HepG2 (cell line): ENCODE data around the gene DLL1. TPM values are rescaled to one million over a fixed set of nuclear protein-coding genes. Genes with fewer than 3 reads are reported as not detected.

Experiments
- ATAC-seq: fragments of 200-7000 bp; cut with Tn5 transposase; 3 replicates; pipeline ENCODE4 v1.9.1; 2020; ENCODE audit warnings: mild to moderate bottlenecking, moderate library complexity
- BruUV-seq: library from RNA; stranded (reverse); fragments of 400-500 nt; replicated peaks from 2 replicates; lab custom pipeline; 2021; lab: Mats Ljungman, UMichigan
- CTCF ChIA-PET: fragments of 300-600 bp; formaldehyde crosslinking; extraction: SDS; loops from one replicate; lab custom pipeline; 2021; ENCODE audit warnings: low total read pairs, inconsistent platforms, low intra/inter-chr PET ratio; lab: Yijun Ruan, JAX
- POLR2A ChIA-PET: fragments of 350-600 bp; sonication (Branson Sonifier 250); formaldehyde crosslinking; loops from one replicate; lab custom pipeline; 2020; ENCODE audit warnings: antibody characterized with exemption, inconsistent platforms; lab: Yijun Ruan, JAX
- DNase-seq: peaks from one replicate; pipeline ENCODE4 v3.0.0-alpha.2; 2015; ENCODE audit warnings: low spot score
- FAIRE-seq: peaks from 3 replicates; lab custom pipeline; 2011; peaks lifted over from hg19 to GRCh38; lab: Jason Lieb, UNC
- H2AFZ ChIP-seq: one replicate; pipeline ENCODE4 v1.6.1; 2011; ENCODE audit warnings: low read length, inconsistent platforms
- H3K27ac ChIP-seq: fragments of 300-600 bp; 3 replicates; pipeline ENCODE4 v1.8.0; 2011; ENCODE audit warnings: mixed run types, mild to moderate bottlenecking, mixed read lengths, low read length, inconsistent platforms; ENCODE audit not compliant: insufficient read depth; ENCODE audit errors: extremely low read length
- H3K27me3 ChIP-seq, 2 experiments: fragments of 200-600 bp in 1 of 2; 2 replicates in 1 of 2; 3 replicates in 1 of 2; pipeline versions ENCODE4 v1.6.0 to v1.8.0; 2011; ENCODE audit warnings: low read length in 2 of 2, mild to moderate bottlenecking in 2 of 2, moderate library complexity in 2 of 2, inconsistent platforms in 1 of 2; ENCODE audit not compliant: insufficient read depth in 2 of 2, control insufficient read depth in 1 of 2
- H3K36me3 ChIP-seq, 2 experiments: fragments of 200-600 bp in 1 of 2; replicated peaks in 1 of 2; 2 replicates in 1 of 2; 3 replicates in 1 of 2; pipeline versions ENCODE4 v1.5.1 to v1.8.0; 2011; ENCODE audit warnings: low read length in 2 of 2, inconsistent platforms in 1 of 2; ENCODE audit not compliant: insufficient read depth in 2 of 2, control insufficient read depth in 1 of 2
- H3K4me1 ChIP-seq: 2 replicates; pipeline ENCODE4 v1.5.1; 2012; ENCODE audit warnings: low read length, inconsistent platforms; ENCODE audit not compliant: insufficient read depth
- H3K4me2 ChIP-seq: 2 replicates; pipeline ENCODE4 v1.6.0; 2011; ENCODE audit warnings: low read depth, low read length, inconsistent platforms
- H3K4me3 ChIP-seq, 3 experiments: fragments of 200-600 bp in 1 of 3; sonication (generic), shearing (Covaris generic) in 1 of 3; replicated peaks in 1 of 3; 2 replicates each; pipeline ENCODE4 v1.5.1; 2011 to 2016; ENCODE audit warnings: low read length in 3 of 3, inconsistent platforms in 2 of 3, low read depth in 2 of 3, mild to moderate bottlenecking in 2 of 3, control low read depth in 1 of 3, mixed read lengths in 1 of 3; ENCODE audit not compliant: insufficient read depth in 1 of 3
- H3K79me2 ChIP-seq: one replicate; pipeline ENCODE4 v1.6.1; 2011; ENCODE audit warnings: low read length, inconsistent platforms; ENCODE audit not compliant: insufficient read depth
- H3K9ac ChIP-seq: 2 replicates; pipeline ENCODE4 v1.6.0; 2011; ENCODE audit warnings: mild to moderate bottlenecking, low read depth, low read length, inconsistent platforms; ENCODE audit not compliant: insufficient read depth
- H3K9me3 ChIP-seq: 2 replicates; pipeline ENCODE4 v1.5.1; 2012; ENCODE audit warnings: mild to moderate bottlenecking, low read length
- H4K20me1 ChIP-seq: 2 replicates; pipeline ENCODE4 v1.6.0; 2011; ENCODE audit warnings: inconsistent platforms, mild to moderate bottlenecking, low read length, moderate library complexity; ENCODE audit not compliant: insufficient read depth
- ARID2 ChIP-seq: sonication (generic); formaldehyde crosslinking; IDR thresholded peaks from 2 replicates; pipeline ENCODE4 v1.8.1; 2022; ENCODE audit warnings: mild to moderate bottlenecking, missing genetic modification reagents, borderline replicate concordance
- DMAP1 ChIP-seq: IDR thresholded peaks from 2 replicates; pipeline ENCODE4 v1.6.1; 2016
- HMGA1 ChIP-seq: sonication (generic); formaldehyde crosslinking; conservative IDR thresholded peaks from 2 replicates; pipeline ENCODE4 v1.4.0; 2020; ENCODE audit warnings: missing genetic modification reagents
- HOXD1 ChIP-seq: sonication (generic); formaldehyde crosslinking; IDR thresholded peaks from 2 replicates; pipeline ENCODE4 v1.5.0; 2020; ENCODE audit warnings: missing genetic modification reagents
- MTF2 ChIP-seq: sonication (generic); formaldehyde crosslinking; IDR thresholded peaks from 2 replicates; pipeline ENCODE4 v1.5.0; 2020; ENCODE audit warnings: missing genetic modification reagents, borderline replicate concordance
- MXD3 ChIP-seq: IDR thresholded peaks from 2 replicates; pipeline ENCODE4 v1.6.1; 2016; ENCODE audit warnings: mild to moderate bottlenecking, missing biosample characterization, missing genetic modification reagents
- NCOR1 ChIP-seq: fragments of 200-600 bp; sonication (generic); IDR thresholded peaks from 2 replicates; pipeline ENCODE4 v1.7.0; 2017; ENCODE audit warnings: antibody characterized with exemption, low read length, borderline replicate concordance
- NFE2L1 ChIP-seq: sonication (generic); formaldehyde crosslinking; IDR thresholded peaks from 2 replicates; pipeline ENCODE4 v1.4.0; 2020; ENCODE audit warnings: missing genetic modification reagents, mild to moderate bottlenecking, borderline replicate concordance
- TRIM22 ChIP-seq: fragments of 450-650 bp; IDR thresholded peaks from 2 replicates; pipeline ENCODE4 v1.6.1; 2017
- ZBTB49 ChIP-seq: sonication (generic); formaldehyde crosslinking; IDR thresholded peaks from 2 replicates; pipeline ENCODE4 v1.4.0; 2020; ENCODE audit warnings: missing genetic modification reagents, borderline replicate concordance
- ZFY ChIP-seq: sonication (generic); formaldehyde crosslinking; IDR thresholded peaks from 2 replicates; pipeline ENCODE4 v1.4.0; 2020; ENCODE audit warnings: missing genetic modification reagents
- ZNF20 ChIP-seq: sonication (generic); formaldehyde crosslinking; IDR thresholded peaks from 2 replicates; pipeline ENCODE4 v1.4.0; 2020; ENCODE audit warnings: mild to moderate bottlenecking, moderate library complexity, missing genetic modification reagents
- ZNF256 ChIP-seq: sonication (generic); formaldehyde crosslinking; conservative IDR thresholded peaks from 2 replicates; pipeline ENCODE4 v1.4.0; 2020; ENCODE audit warnings: missing genetic modification reagents
- ZNF460 ChIP-seq: sonication (generic); formaldehyde crosslinking; IDR thresholded peaks from 2 replicates; pipeline ENCODE4 v1.5.1; 2020; ENCODE audit warnings: missing genetic modification reagents, mild to moderate bottlenecking, borderline replicate concordance
- WGBS: methylation state at CpG from one replicate; pipeline ENCODE4 v1.1.6; 2017; ENCODE audit warnings: low lambda C conversion rate; 5-methylcytosine and 5-hydroxymethylcytosine counted together
- in situ Hi-C: cut with HindIII; loops from 2 replicates; pipeline ENCODE4 v1.10.0; 2017; ENCODE audit warnings: low pct_unique_long_range_greater_than_20kb; ENCODE audit not compliant: extremely low pct_ligation_motif_present
- intact Hi-C: fragments of 100-400 bp; cut with micrococcal nuclease; formaldehyde crosslinking; loops from one replicate; pipeline ENCODE4 v1.10.0; 2022; ENCODE audit not compliant: unreplicated experiment
- polyA plus RNA-seq, 8 experiments: library from polyadenylated mRNA; depleted of rRNA in 3 of 8; stranded (reverse) in 7 of 8; unstranded in 1 of 8; fragments of >200 nt; fragmentation: Illumina TruSeq in 4 of 8; extraction: Trizol in 4 of 8; gene quantifications; 2 replicates each; pipeline versions ENCODE4 v1.2.1 to v1.2.3, GENCODE V29; 2011 to 2016; ENCODE audit warnings: low read depth in 4 of 8, missing spikeins in 1 of 8, mixed read lengths in 1 of 8; ENCODE audit not compliant: insufficient read depth in 1 of 8
- total RNA-seq, 5 experiments: library from RNA; depleted of rRNA; stranded (reverse); fragments of >200 nt; fragmentation: Illumina TruSeq; extraction: Trizol; gene quantifications; 2 replicates each; pipeline ENCODE4 v1.2.3, GENCODE V29; 2016; ENCODE audit warnings: low read depth in 1 of 5
- TF ChIP-seq, protein P1 (sequence below): sonication (generic); formaldehyde crosslinking; IDR thresholded peaks from 2 replicates; pipeline ENCODE4 v1.5.0; 2020; ENCODE audit warnings: mild to moderate bottlenecking, missing genetic modification reagents
- TF ChIP-seq, protein P2 (sequence below): sonication (generic); formaldehyde crosslinking; IDR thresholded peaks from 2 replicates; pipeline ENCODE4 v1.5.1; 2020; ENCODE audit warnings: missing genetic modification reagents, mild to moderate bottlenecking, borderline replicate concordance
- TF ChIP-seq, protein P3 (sequence below): sonication (generic); formaldehyde crosslinking; IDR thresholded peaks from 2 replicates; pipeline ENCODE4 v1.4.0; 2020; ENCODE audit warnings: low read depth, mild to moderate bottlenecking, missing genetic modification reagents

The DLL1 gene
- total and polyA plus RNA-seq, 2 of the 13 experiments (the other 11 are each of a cell fraction or from before 2014, with no cell fraction given), result not detected

GRCh38 chr6:170259278-170259677 lies 31.6 kb downstream of the DLL1 start:
- Histone ChIP-seq H4K20me1 (no peaks in the 10 kb centered on the region), H3K79me2 (no peaks in the 10 kb centered on the region), H3K27ac (no peak overlapping the region), H3K27me3 (peaks cover 15 to 81% of the 10 kb centered on the region in 2 experiments; a peak in 4 of 5 replicates), H3K9me3 (no peaks in the 10 kb centered on the region), H2AFZ (no peak overlapping the region), H3K4me1 (no peaks in the 10 kb centered on the region), H3K9ac (no peak overlapping the region), H3K4me2 (no peak overlapping the region), H3K4me3 (no peak overlapping the region), H3K36me3 (no peaks in the 10 kb centered on the region)
- in situ Hi-C loops, result no loop called here
- ChIA-PET CTCF (no interaction called here), POLR2A (no interaction called here)
- BruUV-seq, result no TSS peak
- DNase-seq (no peak), ATAC-seq (no peak), FAIRE-seq (no peak)
- intact Hi-C loops, result no loop called here
- WGBS, result 9% methylated on average over 4 of the region's 5 CpGs
- TF ChIP-seq HMGA1, result no peak
- no peak for TF ChIP-seq NCOR1
- TF ChIP-seq ZNF256 (CRISPR knock-in tag), result no peak
- no peak for TF ChIP-seq DMAP1 (CRISPR knock-in tag)
- TF ChIP-seq, protein P1, sequence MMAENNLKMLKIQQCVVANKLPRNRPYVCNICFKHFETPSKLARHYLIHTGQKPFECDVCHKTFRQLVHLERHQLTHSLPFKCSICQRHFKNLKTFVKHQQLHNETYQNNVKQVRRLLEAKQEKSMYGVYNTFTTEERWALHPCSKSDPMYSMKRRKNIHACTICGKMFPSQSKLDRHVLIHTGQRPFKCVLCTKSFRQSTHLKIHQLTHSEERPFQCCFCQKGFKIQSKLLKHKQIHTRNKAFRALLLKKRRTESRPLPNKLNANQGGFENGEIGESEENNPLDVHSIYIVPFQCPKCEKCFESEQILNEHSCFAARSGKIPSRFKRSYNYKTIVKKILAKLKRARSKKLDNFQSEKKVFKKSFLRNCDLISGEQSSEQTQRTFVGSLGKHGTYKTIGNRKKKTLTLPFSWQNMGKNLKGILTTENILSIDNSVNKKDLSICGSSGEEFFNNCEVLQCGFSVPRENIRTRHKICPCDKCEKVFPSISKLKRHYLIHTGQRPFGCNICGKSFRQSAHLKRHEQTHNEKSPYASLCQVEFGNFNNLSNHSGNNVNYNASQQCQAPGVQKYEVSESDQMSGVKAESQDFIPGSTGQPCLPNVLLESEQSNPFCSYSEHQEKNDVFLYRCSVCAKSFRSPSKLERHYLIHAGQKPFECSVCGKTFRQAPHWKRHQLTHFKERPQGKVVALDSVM (CRISPR knock-in tag), result no peak
- TF ChIP-seq HOXD1 (CRISPR knock-in tag), result no peak
- TF ChIP-seq TRIM22, result no peak
- TF ChIP-seq, protein P2, sequence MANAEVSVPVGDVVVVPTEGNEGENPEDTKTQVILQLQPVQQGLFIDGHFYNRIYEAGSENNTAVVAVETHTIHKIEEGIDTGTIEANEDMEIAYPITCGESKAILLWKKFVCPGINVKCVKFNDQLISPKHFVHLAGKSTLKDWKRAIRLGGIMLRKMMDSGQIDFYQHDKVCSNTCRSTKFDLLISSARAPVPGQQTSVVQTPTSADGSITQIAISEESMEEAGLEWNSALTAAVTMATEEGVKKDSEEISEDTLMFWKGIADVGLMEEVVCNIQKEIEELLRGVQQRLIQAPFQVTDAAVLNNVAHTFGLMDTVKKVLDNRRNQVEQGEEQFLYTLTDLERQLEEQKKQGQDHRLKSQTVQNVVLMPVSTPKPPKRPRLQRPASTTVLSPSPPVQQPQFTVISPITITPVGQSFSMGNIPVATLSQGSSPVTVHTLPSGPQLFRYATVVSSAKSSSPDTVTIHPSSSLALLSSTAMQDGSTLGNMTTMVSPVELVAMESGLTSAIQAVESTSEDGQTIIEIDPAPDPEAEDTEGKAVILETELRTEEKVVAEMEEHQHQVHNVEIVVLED, result no peak
- no peak for TF ChIP-seq ZNF20 (CRISPR knock-in tag)
- no peak for TF ChIP-seq ARID2 (CRISPR knock-in tag)
- no peak for TF ChIP-seq NFE2L1 (CRISPR knock-in tag)
- no peak for TF ChIP-seq ZFY
- TF ChIP-seq ZBTB49 (CRISPR knock-in tag), result no peak
- TF ChIP-seq MTF2 (CRISPR knock-in tag), result no peak
- TF ChIP-seq ZNF460, result no peak
- no peak for TF ChIP-seq MXD3
- TF ChIP-seq, protein P3, sequence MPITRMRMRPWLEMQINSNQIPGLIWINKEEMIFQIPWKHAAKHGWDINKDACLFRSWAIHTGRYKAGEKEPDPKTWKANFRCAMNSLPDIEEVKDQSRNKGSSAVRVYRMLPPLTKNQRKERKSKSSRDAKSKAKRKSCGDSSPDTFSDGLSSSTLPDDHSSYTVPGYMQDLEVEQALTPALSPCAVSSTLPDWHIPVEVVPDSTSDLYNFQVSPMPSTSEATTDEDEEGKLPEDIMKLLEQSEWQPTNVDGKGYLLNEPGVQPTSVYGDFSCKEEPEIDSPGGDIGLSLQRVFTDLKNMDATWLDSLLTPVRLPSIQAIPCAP (CRISPR knock-in tag), result no peak
